Caco-2 (cell line): ENCODE data around the gene ESYT1. TPM values are rescaled to one million over a fixed set of nuclear protein-coding genes. Genes with fewer than 3 reads are reported as not detected.

Experiments
- BruUV-seq: library from RNA; stranded (reverse); fragments of 400-500 nt; replicated peaks from 2 replicates; lab custom pipeline; 2021; lab: Mats Ljungman, UMichigan
- CTCF ChIA-PET: fragments of 300-600 bp; sonication (Branson Sonifier 250); formaldehyde crosslinking; loops from one replicate; lab custom pipeline; 2022; ENCODE audit warnings: antibody characterized with exemption; lab: Charles Lee
- POLR2A ChIA-PET: fragments of 300-600 bp; sonication (Branson Sonifier 250); formaldehyde crosslinking; loops from one replicate; lab custom pipeline; 2022; ENCODE audit warnings: antibody characterized with exemption; lab: Charles Lee
- DNase-seq, 2 experiments: peaks; one replicate each; pipeline versions ENCODE4 v3.0.0 to v3.0.0-alpha.2; 2020 to 2022
- H3K27me3 ChIP-seq: replicated peaks from 2 replicates; pipeline ENCODE4 v1.6.0; 2011; ENCODE audit warnings: low read length; ENCODE audit not compliant: control insufficient read depth, insufficient read depth
- H3K36me3 ChIP-seq: 2 replicates; pipeline ENCODE4 v1.5.1; 2011; ENCODE audit warnings: low read length; ENCODE audit not compliant: control insufficient read depth, insufficient read depth
- H3K4me1 ChIP-seq: fragments of 250-450 bp; sonication (Bioruptor Pico); 2 replicates; pipeline ENCODE4 v1.5.1; 2020; ENCODE audit warnings: mild to moderate bottlenecking
- H3K4me3 ChIP-seq: 2 replicates; pipeline ENCODE4 v1.5.1; 2011; ENCODE audit warnings: low read depth, mild to moderate bottlenecking, control low read depth, low read length
- H3K9me3 ChIP-seq: fragments of 250-450 bp; sonication (Bioruptor Pico); 2 replicates; pipeline ENCODE4 v1.5.1; 2020; ENCODE audit warnings: mild to moderate bottlenecking, moderate library complexity
- H3K27ac Mint-ChIP-seq: one replicate; pipeline ENCODE4 v1.8.0; 2022; ENCODE audit warnings: mixed read lengths; ENCODE audit not compliant: unreplicated experiment
- H3K27me3 Mint-ChIP-seq: one replicate; pipeline ENCODE4 v1.8.0; 2022; ENCODE audit warnings: mixed read lengths; ENCODE audit not compliant: insufficient read depth, unreplicated experiment
- H3K36me3 Mint-ChIP-seq: one replicate; pipeline ENCODE4 v1.8.0; 2022; ENCODE audit warnings: mild to moderate bottlenecking, mixed read lengths; ENCODE audit not compliant: insufficient read depth, unreplicated experiment
- H3K4me1 Mint-ChIP-seq: one replicate; pipeline ENCODE4 v1.8.0; 2022; ENCODE audit warnings: low read depth, mixed read lengths; ENCODE audit not compliant: unreplicated experiment
- H3K4me3 Mint-ChIP-seq: one replicate; pipeline ENCODE4 v1.8.0; 2022; ENCODE audit warnings: mild to moderate bottlenecking, moderate library complexity, mixed read lengths; ENCODE audit not compliant: unreplicated experiment
- H3K9me3 Mint-ChIP-seq: one replicate; pipeline ENCODE4 v1.8.0; 2022; ENCODE audit warnings: mixed read lengths; ENCODE audit not compliant: unreplicated experiment
- CTCF ChIP-seq, 2 experiments: fragments of 200-600 bp in 1 of 2; IDR thresholded peaks; 1 replicate in 1 of 2; 2 replicates in 1 of 2; pipeline versions ENCODE4 v1.5.1 to v1.8.0; 2011 to 2022; ENCODE audit warnings: antibody characterized with exemption in 1 of 2, control low read depth in 1 of 2, inconsistent platforms in 1 of 2, low read depth in 1 of 2, low read length in 1 of 2, mild to moderate bottlenecking in 1 of 2, moderate library complexity in 1 of 2; ENCODE audit not compliant: insufficient read depth in 1 of 2, severe bottlenecking in 1 of 2, unreplicated experiment in 1 of 2
- intact Hi-C: fragments of 100-400 bp; cut with micrococcal nuclease; formaldehyde crosslinking; loops from one replicate; pipeline ENCODE4 v1.10.0; 2022; ENCODE audit not compliant: unreplicated experiment
- total RNA-seq: library from RNA; stranded (reverse); gene quantifications from 2 replicates; pipeline ENCODE4 v1.2.3, GENCODE V29; 2022

Gene ESYT1
- total RNA-seq, 1 experiment from 2014 or later, result 79.0 TPM

GRCh38 chr12:56117778-56118687 lies 10.0 kb upstream of the ESYT1 start, which contains the start of gene ZC3H10:
TSS of gene ZC3H10 (plus strand) at chr12:56118266. CDS start at chr12:56120563, 2,297 bp downstream.
- peak in 1 of 2 experiments; percentile 53 for TF ChIP-seq CTCF (IDR thresholded peaks at IDR 0.05; ENCODE audit: insufficient read depth in 1 of 2, low read depth in 1 of 2, low read length in 1 of 2, severe bottlenecking in 1 of 2, unreplicated experiment in 1 of 2)
- peaks cover 18% of the 10 kb centered on the region for H3K4me1 ChIP-seq
- no TSS peak for BruUV-seq
- H3K36me3 Mint-ChIP-seq, result peaks cover 43% of the 10 kb centered on the region
- POLR2A ChIA-PET, result interaction anchor here (0.6 to 3.5 kb wide), 15 partner anchors 8 to 527 kb away, joined by 3 to 27 read pairs (median 4); partner anchors contain the start of genes ESYT1, MYL6, PA2G4 and RAB5B
- H3K9me3 Mint-ChIP-seq, result no peaks in the 10 kb centered on the region
- H3K4me1 Mint-ChIP-seq, result peaks cover 20% of the 10 kb centered on the region
- 0 out of 2 replicates have a peak, but pooled peaks cover 1% of the 10 kb centered on the region for H3K36me3 ChIP-seq
- peaks cover 2% of the 10 kb centered on the region for H3K27me3 Mint-ChIP-seq
- peak within 1 kb of the TSS; percentile 70 for H3K4me3 ChIP-seq
- peak within 1 kb of the TSS; percentile 100 for H3K27ac Mint-ChIP-seq
- DNase-seq, result peak; percentile 98 to 99
- intact Hi-C loops, result loop anchor here (1.0 to 10.0 kb wide), 5 partner anchors 39 to 373 kb away; partner anchors contain the start of genes COQ10A, GDF11 and NABP2
- peak within 1 kb of the TSS; percentile 97 for H3K4me3 Mint-ChIP-seq
- CTCF ChIA-PET, result interaction anchor here (0.6 to 3.3 kb wide), 12 partner anchors 10 to 191 kb away, joined by 3 to 99 read pairs (median 7); partner anchors contain the start of genes ESYT1, MYL6, MYL6B and PA2G4
- H3K9me3 ChIP-seq, result no peaks in the 10 kb centered on the region
- no peaks in the 10 kb centered on the region for H3K27me3 ChIP-seq

- no peaks in the 10 kb centered on the region for H3K9me3 Mint-ChIP-seq
- 0 out of 2 replicates have a peak, but pooled peaks cover 1% of the 10 kb centered on the region for H3K36me3 ChIP-seq
Measured at GRCh38 chr12:56118688-56119357, 9.2 kb upstream of the ESYT1 start.

More at GRCh38 chr12:56118688-56119357, 9.2 kb upstream of the ESYT1 start:
- H3K27me3 ChIP-seq, result no peaks in the 10 kb centered on the region
- no peaks in the 10 kb centered on the region for H3K9me3 ChIP-seq
- H3K4me3 ChIP-seq, result peak overlapping the region; percentile 56
- peak overlapping the region; percentile 97 for H3K4me3 Mint-ChIP-seq
- intact Hi-C loops, result loop anchor here (1.0 to 10.0 kb wide), 9 partner anchors 9 to 374 kb away; partner anchors contain the start of genes COQ10A, ESYT1, GDF11 and MYL6B
- no TSS peak for BruUV-seq
- peaks cover 18% of the 10 kb centered on the region for H3K4me1 ChIP-seq
- CTCF ChIA-PET, result interaction anchor here (0.6 to 3.3 kb wide), 17 partner anchors 9 to 518 kb away, joined by 3 to 99 read pairs (median 6); partner anchors contain the start of genes ESYT1, MYL6, MYL6B and PA2G4
- peaks cover 36% of the 10 kb centered on the region for H3K36me3 Mint-ChIP-seq
- POLR2A ChIA-PET, result interaction anchor here (0.6 to 3.5 kb wide), 16 partner anchors 8 to 527 kb away, joined by 3 to 27 read pairs (median 4); partner anchors contain the start of genes ESYT1, MYL6, PA2G4 and RAB5B
- H3K27ac Mint-ChIP-seq, result peak overlapping the region; percentile 100
- no peak for TF ChIP-seq CTCF (IDR thresholded peaks at IDR 0.05; ENCODE audit: insufficient read depth in 1 of 2, low read depth in 1 of 2, low read length in 1 of 2, severe bottlenecking in 1 of 2, unreplicated experiment in 1 of 2)
- no peak for DNase-seq
- peaks cover 2% of the 10 kb centered on the region for H3K27me3 Mint-ChIP-seq
- peaks cover 14% of the 10 kb centered on the region for H3K4me1 Mint-ChIP-seq
